Ishikawa (cell line): ENCODE data around the gene AP5M1.

Experiments
- CREB1 ChIP-seq: IDR thresholded peaks from 2 replicates; pipeline ENCODE4 v1.6.1; 2012; ENCODE audit warnings: low read depth
- EGR1 ChIP-seq: IDR thresholded peaks from 2 replicates; pipeline ENCODE4 v1.6.1; 2012
- EP300 ChIP-seq: IDR thresholded peaks from 2 replicates; pipeline ENCODE4 v1.6.1; 2012; ENCODE audit warnings: borderline replicate concordance
- FOXM1 ChIP-seq: IDR thresholded peaks from 2 replicates; pipeline ENCODE4 v1.6.1; 2012; ENCODE audit warnings: low read depth, borderline replicate concordance
- MAX ChIP-seq: IDR thresholded peaks from 2 replicates; pipeline ENCODE4 v1.6.1; 2012
- NFIC ChIP-seq: IDR thresholded peaks from 2 replicates; pipeline ENCODE4 v1.6.1; 2012
- RAD21 ChIP-seq: IDR thresholded peaks from 2 replicates; pipeline ENCODE4 v1.6.1; 2012; ENCODE audit warnings: low read depth
- REST ChIP-seq: IDR thresholded peaks from 2 replicates; pipeline ENCODE4 v1.6.1; 2012; ENCODE audit warnings: low read depth, mild to moderate bottlenecking
- TAF1 ChIP-seq: IDR thresholded peaks from 2 replicates; pipeline ENCODE4 v1.6.1; 2012; ENCODE audit warnings: low read depth, mild to moderate bottlenecking
- TCF12 ChIP-seq: IDR thresholded peaks from 2 replicates; pipeline ENCODE4 v1.6.1; 2012; ENCODE audit warnings: low read depth
- TEAD4 ChIP-seq: IDR thresholded peaks from 2 replicates; pipeline ENCODE4 v1.6.1; 2012
- USF1 ChIP-seq: IDR thresholded peaks from 2 replicates; pipeline ENCODE4 v1.6.1; 2012
- YY1 ChIP-seq: IDR thresholded peaks from 2 replicates; pipeline ENCODE4 v1.6.1; 2012; ENCODE audit warnings: low read depth
- ZBTB7A ChIP-seq: IDR thresholded peaks from 2 replicates; pipeline ENCODE4 v1.6.1; 2012; ENCODE audit warnings: low read depth

GRCh38 chr14:57246933-57247657 is 21.7 kb upstream of the AP5M1 start:
- TF ChIP-seq USF1 (no peak), MAX (no peak), YY1 (no peak), TCF12 (no peak), ZBTB7A (no peak), TEAD4 (no peak), NFIC (no peak), RAD21 (no peak), FOXM1 (no peak), REST (no peak), TAF1 (no peak), EP300 (no peak), CREB1 (no peak), EGR1 (no peak)
